Suprapubic skin (tissue), 3 donors: Measurements from ENCODE around the gene CILP2.

ENCODE experiments used
- POLR2A ChIP-seq, 2 donors: fragments of 450-650 bp; IDR thresholded peaks; one replicate each; pipeline ENCODE4 v1.6.1; 2017; ENCODE audit warnings: antibody characterized with exemption in 2 of 2, mild to moderate bottlenecking in 2 of 2, moderate library complexity in 2 of 2
- TF ChIP-seq, protein P1 (sequence below), 2 donors: fragments of 200-600 bp in 1 of 2; fragments of 450-650 bp in 1 of 2; sonication (generic) in 1 of 2; IDR thresholded peaks; one replicate each; pipeline ENCODE4 v1.5.1; 2016 to 2019; ENCODE audit warnings: antibody characterized with exemption in 2 of 2, mild to moderate bottlenecking in 1 of 2, moderate library complexity in 1 of 2

DNA sequence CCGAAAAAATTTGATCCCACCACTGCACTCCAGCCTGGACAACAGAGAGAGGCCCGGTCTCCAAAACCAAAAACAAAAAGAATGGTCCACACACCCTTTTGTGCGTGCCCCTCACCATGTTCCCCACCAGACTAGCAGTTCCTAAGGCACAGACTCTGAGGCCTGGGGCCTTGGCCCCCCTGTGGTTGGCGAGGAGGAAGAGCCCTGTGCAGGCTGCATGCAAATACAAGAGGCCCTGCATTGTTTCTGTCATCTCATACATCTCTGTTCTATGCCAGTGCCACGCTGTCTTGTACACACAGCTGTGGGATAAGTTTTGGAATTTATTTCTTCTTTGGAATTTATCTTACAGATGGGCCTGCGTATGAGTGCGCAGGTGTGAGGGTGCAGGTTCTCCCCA, 14.0 kb upstream of the CILP2 start:
- TF ChIP-seq, protein P1, sequence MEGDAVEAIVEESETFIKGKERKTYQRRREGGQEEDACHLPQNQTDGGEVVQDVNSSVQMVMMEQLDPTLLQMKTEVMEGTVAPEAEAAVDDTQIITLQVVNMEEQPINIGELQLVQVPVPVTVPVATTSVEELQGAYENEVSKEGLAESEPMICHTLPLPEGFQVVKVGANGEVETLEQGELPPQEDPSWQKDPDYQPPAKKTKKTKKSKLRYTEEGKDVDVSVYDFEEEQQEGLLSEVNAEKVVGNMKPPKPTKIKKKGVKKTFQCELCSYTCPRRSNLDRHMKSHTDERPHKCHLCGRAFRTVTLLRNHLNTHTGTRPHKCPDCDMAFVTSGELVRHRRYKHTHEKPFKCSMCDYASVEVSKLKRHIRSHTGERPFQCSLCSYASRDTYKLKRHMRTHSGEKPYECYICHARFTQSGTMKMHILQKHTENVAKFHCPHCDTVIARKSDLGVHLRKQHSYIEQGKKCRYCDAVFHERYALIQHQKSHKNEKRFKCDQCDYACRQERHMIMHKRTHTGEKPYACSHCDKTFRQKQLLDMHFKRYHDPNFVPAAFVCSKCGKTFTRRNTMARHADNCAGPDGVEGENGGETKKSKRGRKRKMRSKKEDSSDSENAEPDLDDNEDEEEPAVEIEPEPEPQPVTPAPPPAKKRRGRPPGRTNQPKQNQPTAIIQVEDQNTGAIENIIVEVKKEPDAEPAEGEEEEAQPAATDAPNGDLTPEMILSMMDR (IDR thresholded peaks at IDR 0.05) = no peak
- TF ChIP-seq POLR2A (IDR thresholded peaks at IDR 0.05) = no peak
